PC-3 (cell line): ENCODE measurements around the gene SFI1. TPM values are rescaled to one million over a fixed set of nuclear protein-coding genes. Genes with fewer than 3 reads are reported as not detected.

Experiments
- ATAC-seq: fragments of 200-7000 bp; cut with Tn5 transposase; 2 replicates; pipeline ENCODE4 v1.9.1; 2020; ENCODE audit warnings: mild to moderate bottlenecking, moderate library complexity
- BruUV-seq: library from RNA; stranded (reverse); fragments of 400-500 nt; replicated peaks from 2 replicates; lab custom pipeline; 2021; lab: Mats Ljungman, UMichigan
- CTCF ChIA-PET: fragments of 300-600 bp; sonication (Branson Sonifier 250); formaldehyde crosslinking; loops from one replicate; lab custom pipeline; 2022; ENCODE audit warnings: antibody characterized with exemption; lab: Charles Lee
- POLR2A ChIA-PET: fragments of 300-600 bp; sonication (Branson Sonifier 250); formaldehyde crosslinking; loops from one replicate; lab custom pipeline; 2022; ENCODE audit warnings: antibody characterized with exemption; ENCODE audit not compliant: unreplicated experiment; lab: Charles Lee
- DNase-seq: peaks from one replicate; pipeline ENCODE4 v3.0.0-alpha.2; 2015
- H2AFZ ChIP-seq: fragments of 300-600 bp; sonication (generic); 2 replicates; pipeline ENCODE4 v1.6.0; 2016; ENCODE audit warnings: antibody characterized with exemption, low read length
- H3F3A ChIP-seq: fragments of 300-600 bp; sonication (generic); one replicate; pipeline ENCODE4 v1.6.0; 2017; ENCODE audit warnings: antibody characterized with exemption, low read length, control low read depth, mild to moderate bottlenecking; ENCODE audit not compliant: unreplicated experiment
- H3K27ac ChIP-seq: fragments of 300-600 bp; sonication (generic); 2 replicates; pipeline ENCODE4 v1.5.1; 2016; ENCODE audit warnings: mild to moderate bottlenecking, low read length
- H3K27me3 ChIP-seq: fragments of 300-600 bp; sonication (generic); 2 replicates; pipeline ENCODE4 v1.6.1; 2016; ENCODE audit warnings: low read length, mixed read lengths
- H3K36me3 ChIP-seq: fragments of 300-600 bp; sonication (generic); 2 replicates; pipeline ENCODE4 v1.6.1; 2016; ENCODE audit warnings: low read depth, mixed run types, low read length, mixed read lengths
- H3K4me1 ChIP-seq: fragments of 300-600 bp; sonication (generic); 2 replicates; pipeline ENCODE4 v1.5.1; 2016; ENCODE audit warnings: low read length; ENCODE audit not compliant: insufficient read depth
- H3K4me2 ChIP-seq: fragments of 300-600 bp; sonication (generic); 2 replicates; pipeline ENCODE4 v1.6.0; 2016; ENCODE audit warnings: low read length
- H3K4me3 ChIP-seq: fragments of 300-600 bp; sonication (generic); 2 replicates; pipeline ENCODE4 v1.5.1; 2016; ENCODE audit warnings: mild to moderate bottlenecking, low read length, mixed read lengths
- H3K79me2 ChIP-seq: fragments of 300-600 bp; sonication (generic); 2 replicates; pipeline ENCODE4 v1.6.1; 2017; ENCODE audit warnings: low read length, mixed read lengths
- H3K9ac ChIP-seq: fragments of 300-600 bp; sonication (generic); 2 replicates; pipeline ENCODE4 v1.6.0; 2016; ENCODE audit warnings: mild to moderate bottlenecking, low read length
- H3K9me2 ChIP-seq: fragments of 300-600 bp; sonication (generic); replicated peaks from 2 replicates; pipeline ENCODE4 v1.6.1; 2016; ENCODE audit warnings: mixed run types, low read length, mixed read lengths
- H3K9me3 ChIP-seq: fragments of 300-600 bp; sonication (generic); 2 replicates; pipeline ENCODE4 v1.6.1; 2016; ENCODE audit warnings: low read length, mixed read lengths
- H4K20me1 ChIP-seq: fragments of 300-600 bp; sonication (generic); 2 replicates; pipeline ENCODE4 v1.6.1; 2016; ENCODE audit warnings: low read length, mixed read lengths
- EZH2 ChIP-seq: fragments of 300-600 bp; sonication (generic); IDR thresholded peaks from one replicate; pipeline ENCODE4 v1.6.1; 2017; ENCODE audit warnings: antibody characterized with exemption, mild to moderate bottlenecking, low read length; ENCODE audit not compliant: unreplicated experiment
- EZH2phosphoT487 ChIP-seq: fragments of 300-600 bp; sonication (generic); IDR thresholded peaks from 2 replicates; pipeline ENCODE4 v1.6.1; 2018; ENCODE audit warnings: mild to moderate bottlenecking, antibody characterized with exemption, low read length, borderline replicate concordance
- intact Hi-C: fragments of 100-400 bp; cut with micrococcal nuclease; formaldehyde crosslinking; loops from 2 replicates; pipeline ENCODE4 v1.9.0; 2023
- total RNA-seq: library from RNA; depleted of rRNA; stranded (reverse); fragments of >200 nt; gene quantifications from 2 replicates; pipeline ENCODE4 v1.2.3, GENCODE V29; 2014
- TF ChIP-seq, protein P1 (sequence below): fragments of 300-600 bp; sonication (generic); conservative IDR thresholded peaks from 2 replicates; pipeline ENCODE4 v1.5.1; 2017; ENCODE audit warnings: antibody characterized with exemption, low read depth, mild to moderate bottlenecking, low read length

The SFI1 gene
- total RNA-seq, 1 experiment from 2014 or later: 22.5 TPM

DNA sequence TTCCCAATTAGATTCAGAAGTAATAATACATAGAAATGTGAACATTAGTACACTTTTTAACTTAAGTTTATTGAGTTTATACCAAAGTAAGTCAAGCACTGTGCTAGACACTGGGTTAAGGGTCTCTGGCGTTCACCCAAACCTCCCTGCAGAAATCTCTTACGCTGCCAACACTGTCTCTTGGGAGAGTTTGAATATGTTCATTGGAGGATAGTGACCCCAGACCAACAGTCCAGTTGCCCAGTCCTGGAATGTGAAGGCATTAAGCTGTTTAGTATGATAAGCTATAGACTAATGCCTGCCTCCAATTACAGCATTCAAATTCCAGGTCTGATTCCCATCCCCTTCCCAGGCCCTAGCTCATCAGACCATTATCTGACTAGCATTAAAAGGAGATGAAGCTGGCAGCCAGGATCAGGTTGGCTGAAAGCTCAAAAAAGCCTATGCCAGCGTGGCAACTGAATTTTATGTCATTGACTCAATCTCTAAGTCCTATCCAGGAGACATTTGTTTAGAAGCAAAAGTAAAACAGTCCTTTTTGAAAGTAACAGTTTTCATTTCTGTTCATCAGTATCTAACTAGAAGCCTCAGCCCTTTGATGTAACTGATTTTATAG lies 77.8 kb downstream of the SFI1 start:
- H3K4me3 ChIP-seq: no peak overlapping the region
- no peaks in the 10 kb centered on the region for H4K20me1 ChIP-seq
- H3K27ac ChIP-seq: no peak overlapping the region
- TF ChIP-seq, protein P1, sequence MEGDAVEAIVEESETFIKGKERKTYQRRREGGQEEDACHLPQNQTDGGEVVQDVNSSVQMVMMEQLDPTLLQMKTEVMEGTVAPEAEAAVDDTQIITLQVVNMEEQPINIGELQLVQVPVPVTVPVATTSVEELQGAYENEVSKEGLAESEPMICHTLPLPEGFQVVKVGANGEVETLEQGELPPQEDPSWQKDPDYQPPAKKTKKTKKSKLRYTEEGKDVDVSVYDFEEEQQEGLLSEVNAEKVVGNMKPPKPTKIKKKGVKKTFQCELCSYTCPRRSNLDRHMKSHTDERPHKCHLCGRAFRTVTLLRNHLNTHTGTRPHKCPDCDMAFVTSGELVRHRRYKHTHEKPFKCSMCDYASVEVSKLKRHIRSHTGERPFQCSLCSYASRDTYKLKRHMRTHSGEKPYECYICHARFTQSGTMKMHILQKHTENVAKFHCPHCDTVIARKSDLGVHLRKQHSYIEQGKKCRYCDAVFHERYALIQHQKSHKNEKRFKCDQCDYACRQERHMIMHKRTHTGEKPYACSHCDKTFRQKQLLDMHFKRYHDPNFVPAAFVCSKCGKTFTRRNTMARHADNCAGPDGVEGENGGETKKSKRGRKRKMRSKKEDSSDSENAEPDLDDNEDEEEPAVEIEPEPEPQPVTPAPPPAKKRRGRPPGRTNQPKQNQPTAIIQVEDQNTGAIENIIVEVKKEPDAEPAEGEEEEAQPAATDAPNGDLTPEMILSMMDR: no peak
- TF ChIP-seq EZH2 (no peak), EZH2phosphoT487 (no peak)
- no peaks in the 10 kb centered on the region for H3K79me2 ChIP-seq
- ChIA-PET POLR2A (no interaction called here), CTCF (no interaction called here)
- no peaks in the 10 kb centered on the region for H3K9me2 ChIP-seq
- H3K4me1 ChIP-seq: no peaks in the 10 kb centered on the region
- no peak overlapping the region for H3K9ac ChIP-seq
- ATAC-seq: no peak
- DNase-seq: no peak
- no TSS peak for BruUV-seq
- no peaks in the 10 kb centered on the region for H3K27me3 ChIP-seq
- intact Hi-C loops: no loop called here
- no peaks in the 10 kb centered on the region for H3K9me3 ChIP-seq
- no peak overlapping the region for H3K4me2 ChIP-seq
- H2AFZ ChIP-seq: no peak overlapping the region
- H3K36me3 ChIP-seq: no peaks in the 10 kb centered on the region
- no peaks in the 10 kb centered on the region for H3F3A ChIP-seq

DNA sequence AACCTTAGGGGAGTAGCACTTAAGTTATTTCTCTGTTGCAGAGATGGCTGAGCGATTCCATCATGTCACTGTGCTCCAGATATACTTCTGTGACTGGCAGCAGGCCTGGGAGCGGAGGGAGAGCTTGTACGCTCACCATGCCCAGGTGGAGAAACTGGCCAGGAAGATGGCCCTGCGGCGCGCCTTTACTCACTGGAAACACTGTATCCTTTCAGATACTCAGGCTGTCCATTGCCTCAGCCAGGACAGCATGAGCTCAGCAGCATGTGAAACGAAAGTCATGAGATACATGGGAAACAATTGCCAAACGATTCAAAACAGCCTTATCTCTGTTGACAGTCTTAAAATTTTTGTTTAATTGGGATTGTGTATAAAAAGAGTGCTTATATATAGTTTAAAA lies 78.9 kb downstream of the SFI1 start:
- Histone ChIP-seq H3K79me2 (no peaks in the 10 kb centered on the region), H3K9me3 (no peaks in the 10 kb centered on the region), H3F3A (no peaks in the 10 kb centered on the region), H3K27ac (no peak overlapping the region), H3K4me1 (no peaks in the 10 kb centered on the region), H3K9me2 (no peaks in the 10 kb centered on the region), H4K20me1 (no peaks in the 10 kb centered on the region), H2AFZ (no peak overlapping the region), H3K36me3 (no peaks in the 10 kb centered on the region), H3K27me3 (no peaks in the 10 kb centered on the region), H3K9ac (no peak overlapping the region), H3K4me3 (no peak overlapping the region), H3K4me2 (no peak overlapping the region)
- ChIA-PET CTCF (no interaction called here), POLR2A (no interaction called here)
- DNase-seq (no peak), ATAC-seq (no peak)
- intact Hi-C loops: no loop called here
- TF ChIP-seq, protein P1: no peak
- TF ChIP-seq EZH2: no peak
- TF ChIP-seq EZH2phosphoT487: no peak
- BruUV-seq: no TSS peak

DNA sequence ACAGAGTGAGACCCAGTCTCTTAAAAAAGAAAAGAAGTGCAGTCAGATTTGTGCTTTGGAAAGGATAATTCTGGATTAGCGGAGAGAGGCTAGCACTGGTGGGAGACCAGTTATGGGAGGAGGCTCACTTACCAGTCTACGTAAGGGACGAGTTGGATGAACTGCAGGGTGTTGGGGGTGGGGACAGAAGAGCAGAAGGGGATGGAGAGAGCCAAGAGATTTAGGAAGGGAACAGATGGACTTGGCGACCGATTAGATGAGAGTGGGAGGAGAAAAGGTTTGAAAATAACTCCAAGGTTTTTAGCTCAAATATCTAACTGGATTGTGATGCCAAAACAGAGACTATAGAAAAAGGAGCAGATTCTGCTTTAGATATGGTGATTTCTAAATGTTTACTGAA lies 81.4 kb downstream of the SFI1 start:
- Histone ChIP-seq H3F3A (no peaks in the 10 kb centered on the region), H3K4me2 (no peak overlapping the region), H3K36me3 (no peaks in the 10 kb centered on the region), H3K79me2 (no peaks in the 10 kb centered on the region), H4K20me1 (no peaks in the 10 kb centered on the region), H3K27me3 (no peaks in the 10 kb centered on the region), H3K9me3 (no peaks in the 10 kb centered on the region), H3K27ac (no peak overlapping the region), H3K4me1 (no peaks in the 10 kb centered on the region), H2AFZ (no peak overlapping the region), H3K9me2 (no peaks in the 10 kb centered on the region), H3K4me3 (no peak overlapping the region), H3K9ac (no peak overlapping the region)
- no peak for ATAC-seq
- CTCF ChIA-PET: interaction anchor here (0.6 kb wide), 1 partner anchor 142 kb away, joined by 3 read pairs; no protein-coding TSS in a partner anchor
- TF ChIP-seq EZH2phosphoT487 (no peak), EZH2 (no peak)
- TF ChIP-seq, protein P1: no peak
- intact Hi-C loops: no loop called here
- POLR2A ChIA-PET: no interaction called here
- no TSS peak for BruUV-seq
- no peak for DNase-seq
